Measurements from ENCODE around the gene REXO1.

The REXO1 gene

GRCh38 chr19:1866693-1867348 is 18.5 kb upstream of the REXO1 start:
- DNase-seq (ENCODE audit: low read depth): no peak

GRCh38 chr19:1865172-1866010 is 17.1 kb upstream of the REXO1 start:
- peak overlapping the region; percentile 32 for H3K4me3 ChIP-seq (ENCODE audit: low read length)
- no peak for DNase-seq (ENCODE audit: low read depth)
- no peak for TF ChIP-seq CTCF (conservative IDR thresholded peaks at IDR 0.05; ENCODE audit: low read depth, low read length)

More at GRCh38 chr19:1866693-1867348, 18.5 kb upstream of the REXO1 start:
- no peak overlapping the region for H3K4me3 ChIP-seq (ENCODE audit: low read length)
- no peak for TF ChIP-seq CTCF (conservative IDR thresholded peaks at IDR 0.05; ENCODE audit: low read depth, low read length)

- peak; percentile 67 for TF ChIP-seq CTCF (conservative IDR thresholded peaks at IDR 0.05; ENCODE audit: low read depth, low read length)
- H3K4me3 ChIP-seq (ENCODE audit: low read length): peak overlapping the region; percentile 68
- DNase-seq (ENCODE audit: low read depth): no peak
Measured at GRCh38 chr19:1864480-1865171, 16.3 kb upstream of the REXO1 start.

DNA sequence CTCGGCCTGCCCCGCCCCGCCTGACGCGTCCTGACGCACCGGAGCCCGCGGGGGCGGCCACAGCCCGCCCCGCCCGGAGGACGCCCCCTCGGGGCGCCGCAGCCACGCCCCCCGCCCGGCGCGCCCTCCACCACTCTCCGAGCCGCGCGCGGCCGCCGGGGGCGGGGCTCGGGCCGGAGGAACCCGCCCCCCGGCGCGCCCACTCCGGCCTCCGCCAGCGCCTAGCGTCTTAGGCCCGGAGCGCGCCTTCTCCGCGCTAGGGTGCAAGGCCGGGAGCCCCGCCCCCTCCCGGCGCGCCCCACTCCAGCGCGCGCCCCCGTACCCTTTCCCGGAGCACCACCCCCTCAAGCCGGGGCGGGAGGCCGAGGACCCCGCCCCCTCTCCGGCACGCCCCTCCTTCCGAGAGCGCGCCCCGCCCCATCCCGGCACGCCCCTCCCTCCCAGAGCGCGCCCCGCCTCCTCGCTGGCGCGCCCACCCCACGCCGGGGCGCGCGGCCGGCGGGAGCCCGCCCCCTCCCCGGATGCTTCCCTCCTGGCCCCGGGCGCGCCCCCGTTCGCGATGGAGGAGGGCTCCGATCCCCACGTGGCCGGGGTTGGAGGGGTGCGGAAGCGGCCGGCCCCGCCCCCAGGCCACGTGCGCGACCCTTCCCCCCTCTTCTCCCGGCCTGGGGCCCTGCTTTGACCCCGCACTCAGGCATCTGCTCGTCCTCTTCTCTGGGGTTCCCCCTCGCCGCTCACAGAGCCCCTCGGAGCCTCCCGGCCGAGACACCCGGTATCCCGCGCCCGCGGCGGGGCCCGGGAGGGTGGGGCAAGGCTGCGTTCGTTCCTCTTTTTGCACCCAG is 15.6 kb upstream of the REXO1 start:
- H3K4me3 ChIP-seq (ENCODE audit: low read length): peak overlapping the region; percentile 68
- TF ChIP-seq CTCF (conservative IDR thresholded peaks at IDR 0.05; ENCODE audit: low read depth, low read length): no peak
- DNase-seq (ENCODE audit: low read depth): peak; percentile 58

DNA sequence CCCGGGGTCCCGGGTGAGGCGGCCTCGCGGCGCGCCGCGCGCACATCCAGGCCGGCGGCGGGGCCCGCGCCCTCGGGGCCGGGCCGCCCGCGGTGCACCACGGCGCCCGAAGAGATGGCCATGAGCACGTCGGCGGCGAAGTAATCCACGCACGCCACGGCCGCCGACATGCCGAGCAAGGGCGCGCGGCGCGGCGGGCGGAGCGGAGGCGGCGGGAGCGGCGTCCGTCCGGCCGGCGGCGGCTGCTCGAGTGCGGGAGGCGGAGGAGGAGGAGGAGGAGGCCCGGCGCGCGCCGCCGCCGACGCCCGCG is 15.0 kb upstream of the REXO1 start, which contains the start of gene KLF16:
Gene KLF16 (minus strand): TSS at position 252 of the 310 bp plus-strand sequence. CDS start 82 bp downstream, at position 170.
- DNase-seq (ENCODE audit: low read depth): no peak
- no peak for TF ChIP-seq CTCF (conservative IDR thresholded peaks at IDR 0.05; ENCODE audit: low read depth, low read length)

GRCh38 chr19:1862424-1863327 is 14.4 kb upstream of the REXO1 start:
- no peak for TF ChIP-seq CTCF (conservative IDR thresholded peaks at IDR 0.05; ENCODE audit: low read depth, low read length)
- DNase-seq (ENCODE audit: low read depth): no peak
- peak overlapping the region; percentile 76 for H3K4me3 ChIP-seq (ENCODE audit: low read length)

More for the DNA sequence above, 15.0 kb upstream of the REXO1 start, which contains the start of gene KLF16:
- H3K4me3 ChIP-seq (ENCODE audit: low read length): peak within 1 kb of the TSS; percentile 76

All from retinal pigment epithelial cell (primary cell).